Tibial nerve (tissue), 4 donors: ENCODE data around the gene SMYD3. TPM values are rescaled to one million over a fixed set of nuclear protein-coding genes. Genes with fewer than 3 reads are reported as not detected.

Source experiments
- DNase-seq, 2 donors: peaks; one replicate each; pipeline ENCODE4 v3.0.0-alpha.2; 2019; ENCODE audit warnings: low spot score in 2 of 2
- H3K27ac ChIP-seq, 4 donors: fragments of 200-600 bp; sonication (generic) in 3 of 4; one replicate each; pipeline ENCODE4 v1.5.1; 2017 to 2019; ENCODE audit warnings: mild to moderate bottlenecking in 1 of 4
- H3K27me3 ChIP-seq, 2 donors: fragments of 200-600 bp; sonication (generic) in 1 of 2; one replicate each; pipeline versions ENCODE4 v1.5.1 to v1.6.0; 2017 to 2019
- H3K36me3 ChIP-seq, 3 donors: fragments of 200-600 bp; sonication (generic); one replicate each; pipeline ENCODE4 v1.5.1; 2018 to 2019
- H3K4me1 ChIP-seq, 4 donors: fragments of 200-600 bp; sonication (generic) in 3 of 4; one replicate each; pipeline ENCODE4 v1.5.1; 2017 to 2019
- H3K4me3 ChIP-seq, 4 donors: fragments of 200-600 bp; sonication (generic) in 3 of 4; one replicate each; pipeline ENCODE4 v1.5.1; 2017 to 2019; ENCODE audit warnings: mild to moderate bottlenecking in 1 of 4, moderate library complexity in 1 of 4
- H3K9me3 ChIP-seq, 4 donors: fragments of 200-600 bp; sonication (generic) in 3 of 4; one replicate each; pipeline ENCODE4 v1.5.1; 2017 to 2019
- EP300 ChIP-seq, 2 donors: sonication (generic); formaldehyde crosslinking; IDR thresholded peaks; one replicate each; pipeline ENCODE4 v1.6.1; 2017; ENCODE audit warnings: antibody characterized with exemption in 2 of 2, mild to moderate bottlenecking in 1 of 2
- POLR2A ChIP-seq, 2 donors: fragments of 450-650 bp; IDR thresholded peaks; one replicate each; pipeline ENCODE4 v1.6.1; 2017; ENCODE audit warnings: antibody characterized with exemption in 2 of 2, mild to moderate bottlenecking in 2 of 2, moderate library complexity in 2 of 2
- WGBS, 2 donors: methylation state at CpG; one replicate each; pipeline ENCODE4 v1.1.5; 2018; 5-methylcytosine and 5-hydroxymethylcytosine counted together
- total RNA-seq, 4 donors: library from RNA; depleted of rRNA; stranded (reverse); fragments of >200 nt; gene quantifications; one replicate each; pipeline ENCODE4 v1.1.0, GENCODE V29; 2016
- TF ChIP-seq, protein P1 (sequence below), 5 experiments: fragments of 200-600 bp in 3 of 5; fragments of 450-650 bp in 2 of 5; sonication (generic) in 3 of 5; IDR thresholded peaks; one replicate each; pipeline ENCODE4 v1.5.1; 2016 to 2019; ENCODE audit warnings: antibody characterized with exemption in 5 of 5, mild to moderate bottlenecking in 3 of 5, moderate library complexity in 2 of 5

The SMYD3 gene
- total RNA-seq, 4 donors from 2014 or later: 22.2 to 30.3 (median 27.0) TPM

GRCh38 chr1:246195296-246195695 is 311.8 kb downstream of the SMYD3 start:
- H3K9me3 ChIP-seq: no peaks in the 10 kb centered on the region
- no peaks in the 10 kb centered on the region for H3K4me1 ChIP-seq
- no peaks in the 10 kb centered on the region for H3K27me3 ChIP-seq
- WGBS, 2 donors: 83 to 95% methylated on average over 7 of the region's 7 CpGs
- no peaks in the 10 kb centered on the region for H3K36me3 ChIP-seq
- no peak for DNase-seq
- H3K4me3 ChIP-seq: no peak overlapping the region
- H3K27ac ChIP-seq: no peak overlapping the region
- TF ChIP-seq EP300 (IDR thresholded peaks at IDR 0.05): no peak
- TF ChIP-seq, protein P1, sequence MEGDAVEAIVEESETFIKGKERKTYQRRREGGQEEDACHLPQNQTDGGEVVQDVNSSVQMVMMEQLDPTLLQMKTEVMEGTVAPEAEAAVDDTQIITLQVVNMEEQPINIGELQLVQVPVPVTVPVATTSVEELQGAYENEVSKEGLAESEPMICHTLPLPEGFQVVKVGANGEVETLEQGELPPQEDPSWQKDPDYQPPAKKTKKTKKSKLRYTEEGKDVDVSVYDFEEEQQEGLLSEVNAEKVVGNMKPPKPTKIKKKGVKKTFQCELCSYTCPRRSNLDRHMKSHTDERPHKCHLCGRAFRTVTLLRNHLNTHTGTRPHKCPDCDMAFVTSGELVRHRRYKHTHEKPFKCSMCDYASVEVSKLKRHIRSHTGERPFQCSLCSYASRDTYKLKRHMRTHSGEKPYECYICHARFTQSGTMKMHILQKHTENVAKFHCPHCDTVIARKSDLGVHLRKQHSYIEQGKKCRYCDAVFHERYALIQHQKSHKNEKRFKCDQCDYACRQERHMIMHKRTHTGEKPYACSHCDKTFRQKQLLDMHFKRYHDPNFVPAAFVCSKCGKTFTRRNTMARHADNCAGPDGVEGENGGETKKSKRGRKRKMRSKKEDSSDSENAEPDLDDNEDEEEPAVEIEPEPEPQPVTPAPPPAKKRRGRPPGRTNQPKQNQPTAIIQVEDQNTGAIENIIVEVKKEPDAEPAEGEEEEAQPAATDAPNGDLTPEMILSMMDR (IDR thresholded peaks at IDR 0.05): no peak
- TF ChIP-seq POLR2A (IDR thresholded peaks at IDR 0.05): no peak

DNA sequence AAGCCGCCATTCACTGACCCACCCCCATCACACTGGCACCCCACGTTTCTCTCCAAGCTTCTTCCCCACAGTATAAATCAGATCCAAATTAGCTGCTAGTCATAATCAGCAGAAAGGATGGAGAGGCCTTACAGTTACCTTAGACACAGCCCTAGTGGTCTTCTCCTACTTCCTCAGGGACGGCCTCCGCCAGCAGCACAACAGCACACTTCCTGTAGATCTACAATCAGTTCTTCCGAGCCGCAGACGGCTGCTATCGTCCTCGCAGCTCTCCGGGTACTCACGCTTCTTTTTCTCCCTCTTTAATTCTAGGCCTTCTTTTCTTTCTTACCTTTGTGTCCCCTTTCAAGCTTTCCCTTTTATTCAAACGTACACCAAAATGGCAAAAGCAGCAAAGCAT is 313.5 kb downstream of the SMYD3 start:
- 93 to 95% methylated on average over 12 of the region's 12 CpGs for WGBS, 2 donors
- Histone ChIP-seq H3K4me1 (no peaks in the 10 kb centered on the region), H3K4me3 (no peak overlapping the region), H3K27ac (no peak overlapping the region), H3K36me3 (no peaks in the 10 kb centered on the region), H3K27me3 (no peaks in the 10 kb centered on the region), H3K9me3 (no peaks in the 10 kb centered on the region)
- TF ChIP-seq POLR2A (IDR thresholded peaks at IDR 0.05) (no peak), EP300 (IDR thresholded peaks at IDR 0.05) (no peak)
- TF ChIP-seq, protein P1 (IDR thresholded peaks at IDR 0.05): no peak
- no peak for DNase-seq

- Histone ChIP-seq H3K9me3 (no peaks in the 10 kb centered on the region), H3K27me3 (no peaks in the 10 kb centered on the region), H3K4me1 (no peaks in the 10 kb centered on the region), H3K27ac (no peak overlapping the region), H3K36me3 (no peaks in the 10 kb centered on the region), H3K4me3 (no peak overlapping the region)
- no peak for DNase-seq
- TF ChIP-seq, protein P1 (IDR thresholded peaks at IDR 0.05): no peak
- TF ChIP-seq EP300 (IDR thresholded peaks at IDR 0.05) (no peak), POLR2A (IDR thresholded peaks at IDR 0.05) (no peak)
- WGBS, 2 donors: 98% methylated on average over 3 of the region's 3 CpGs
Measured at GRCh38 chr1:246189126-246189525, 318.0 kb downstream of the SMYD3 start.

DNA sequence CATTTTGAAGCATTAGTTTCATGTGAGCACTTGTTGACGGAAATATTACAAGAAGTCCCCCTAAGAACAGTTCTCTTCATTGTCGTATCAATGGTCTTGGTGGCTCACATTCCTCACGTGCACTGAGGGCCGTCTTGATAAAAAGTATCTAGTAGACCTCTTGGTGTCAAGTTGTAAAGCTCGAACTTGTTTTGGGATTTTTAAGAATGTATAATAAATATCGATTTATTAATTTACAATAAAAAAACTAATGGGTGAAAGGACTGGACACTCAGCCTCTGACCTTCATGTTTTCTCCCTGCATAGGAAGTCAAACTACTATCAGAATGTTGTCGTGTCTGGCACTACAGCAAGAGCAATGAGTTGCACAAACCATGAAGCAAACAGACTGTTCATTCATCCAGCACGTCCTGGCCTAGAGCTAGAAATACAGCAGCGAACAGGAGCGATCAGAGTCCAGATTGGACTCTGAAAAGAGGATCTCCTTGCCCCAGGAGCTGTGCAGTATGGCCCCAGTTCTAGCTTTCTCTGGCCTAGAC is 319.2 kb downstream of the SMYD3 start:
- 63 to 69% methylated on average over 10 of the region's 10 CpGs for WGBS, 2 donors
- TF ChIP-seq POLR2A (IDR thresholded peaks at IDR 0.05) (no peak), EP300 (IDR thresholded peaks at IDR 0.05) (no peak)
- TF ChIP-seq, protein P1 (IDR thresholded peaks at IDR 0.05): no peak
- H3K36me3 ChIP-seq: no peaks in the 10 kb centered on the region
- H3K9me3 ChIP-seq: no peaks in the 10 kb centered on the region
- H3K27ac ChIP-seq: no peak overlapping the region
- no peak overlapping the region for H3K4me3 ChIP-seq
- H3K27me3 ChIP-seq: no peaks in the 10 kb centered on the region
- H3K4me1 ChIP-seq: no peaks in the 10 kb centered on the region
- no peak for DNase-seq

DNA sequence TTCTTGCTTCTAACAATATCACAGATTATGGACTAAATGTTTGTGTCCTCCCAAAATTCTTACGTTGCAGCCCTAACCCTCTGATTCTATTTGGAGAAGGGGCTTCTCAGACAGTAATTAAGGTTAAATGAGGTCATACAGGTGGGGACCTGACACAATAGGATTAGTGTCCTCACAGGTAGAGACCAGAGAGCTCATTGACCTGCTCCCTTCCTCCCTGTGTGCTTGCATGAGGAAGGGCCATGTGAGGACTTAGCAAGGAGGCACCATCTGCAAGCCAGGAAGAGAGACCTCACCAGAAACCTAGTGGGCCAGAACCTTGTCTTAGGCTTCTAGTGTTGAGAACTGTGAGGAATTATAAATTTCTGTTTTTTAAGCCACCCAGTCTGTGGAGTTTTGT is 322.6 kb downstream of the SMYD3 start:
- Histone ChIP-seq H3K27me3 (no peaks in the 10 kb centered on the region), H3K4me1 (no peaks in the 10 kb centered on the region), H3K4me3 (no peak overlapping the region), H3K27ac (no peak overlapping the region), H3K9me3 (no peaks in the 10 kb centered on the region), H3K36me3 (no peaks in the 10 kb centered on the region)
- TF ChIP-seq EP300 (IDR thresholded peaks at IDR 0.05) (no peak), POLR2A (IDR thresholded peaks at IDR 0.05) (no peak)
- TF ChIP-seq, protein P1 (IDR thresholded peaks at IDR 0.05): no peak
- DNase-seq: no peak
- WGBS, 2 donors: 85 to 100% methylated on average over 1 of the region's 1 CpG
